ENCODE measurements around the gene KRT36. TPM values are rescaled to one million over a fixed set of nuclear protein-coding genes. Genes with fewer than 3 reads are reported as not detected.
A peak's percentile ranks its signal among the peaks of the same experiment; 100 is the strongest.

Gene KRT36
- total RNA-seq, 1 donor from 2014 or later: not detected

GRCh38 chr17:41480581-41480980, 9.1 kb downstream of the KRT36 start:
- no peak for FAIRE-seq

GRCh38 chr17:41480136-41480535, 9.6 kb downstream of the KRT36 start:
- no peak for FAIRE-seq
- no peak for DNase-seq (ENCODE audit: low spot score in 2 of 2)

More at GRCh38 chr17:41480581-41480980, 9.1 kb downstream of the KRT36 start:
- no peak for DNase-seq (ENCODE audit: low spot score in 2 of 2)

DNA sequence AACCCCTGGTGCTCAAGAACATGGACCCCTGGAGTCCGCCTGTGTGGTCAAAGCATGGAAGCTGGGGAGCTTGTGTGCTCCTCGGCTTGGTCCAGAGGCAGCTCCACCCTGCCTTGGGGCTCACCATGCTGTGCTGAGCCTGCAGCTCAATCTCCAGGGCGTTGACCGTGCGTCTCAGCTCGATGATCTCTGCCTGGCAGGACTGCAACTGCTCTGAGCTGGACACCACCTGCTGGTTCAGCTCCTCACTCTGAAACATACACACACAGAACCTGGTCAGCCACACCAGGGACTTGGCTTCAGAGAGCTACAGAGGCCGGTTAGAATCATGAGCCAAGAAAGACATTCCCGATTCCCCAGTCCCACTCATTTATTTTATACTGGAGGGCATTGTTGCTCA, 11.5 kb downstream of the KRT36 start:
- FAIRE-seq (no peak), DNase-seq (ENCODE audit: low spot score in 2 of 2) (no peak)

- FAIRE-seq: no peak
- no peak for DNase-seq (ENCODE audit: low spot score in 2 of 2)
Measured at GRCh38 chr17:41476866-41477815, 12.6 kb downstream of the KRT36 start.

GRCh38 chr17:41475421-41475820, 14.3 kb downstream of the KRT36 start:
- no peak for FAIRE-seq
- no peak for DNase-seq (ENCODE audit: low spot score in 2 of 2)

- FAIRE-seq (no peak), DNase-seq (ENCODE audit: low spot score in 2 of 2) (no peak)
Measured at GRCh38 chr17:41474863-41475262, 14.8 kb downstream of the KRT36 start.

- DNase-seq (ENCODE audit: low spot score in 2 of 2) (no peak), FAIRE-seq (no peak)
Measured at GRCh38 chr17:41468346-41468745, 21.4 kb downstream of the KRT36 start.

- DNase-seq (ENCODE audit: low spot score in 2 of 2): no peak
Measured at GRCh38 chr17:41467561-41467960, 22.1 kb downstream of the KRT36 start.

DNA sequence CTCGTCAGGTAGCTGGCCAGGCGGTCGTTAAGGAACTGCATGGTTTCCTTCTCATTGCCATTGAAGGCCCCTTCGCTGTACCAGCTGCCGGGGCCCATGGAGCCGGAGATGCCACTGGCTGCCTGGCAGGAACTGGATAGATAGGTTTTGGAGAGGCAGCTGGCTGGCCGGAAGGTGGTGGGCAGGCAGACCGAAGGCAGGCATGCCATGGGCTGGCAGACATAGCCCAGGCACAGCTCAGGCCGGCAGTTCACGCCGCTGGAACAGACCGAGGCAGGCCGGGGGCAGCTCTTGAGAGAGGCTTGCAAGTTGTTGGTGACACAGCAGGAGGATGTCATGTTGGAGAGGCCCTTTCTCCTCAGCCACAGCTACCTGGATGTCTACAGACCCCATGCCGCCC, 22.7 kb downstream of the KRT36 start, which contains the start of gene KRT32:
Gene KRT32 (minus strand): TSS at position 399 of the 400 bp plus-strand sequence. CDS start 61 bp downstream, at position 338.
- DNase-seq (ENCODE audit: low spot score in 2 of 2) (no peak), FAIRE-seq (no peak)

More at GRCh38 chr17:41467561-41467960, 22.1 kb downstream of the KRT36 start:
- FAIRE-seq: no peak

GRCh38 chr17:41464682-41465081, 25.0 kb downstream of the KRT36 start:
- DNase-seq (ENCODE audit: low spot score in 2 of 2): peak in 1 of 2 donors; percentile 52
- FAIRE-seq: no peak

GRCh38 chr17:41464173-41464572, 25.5 kb downstream of the KRT36 start:
- FAIRE-seq (no peak), DNase-seq (ENCODE audit: low spot score in 2 of 2) (no peak)

DNA sequence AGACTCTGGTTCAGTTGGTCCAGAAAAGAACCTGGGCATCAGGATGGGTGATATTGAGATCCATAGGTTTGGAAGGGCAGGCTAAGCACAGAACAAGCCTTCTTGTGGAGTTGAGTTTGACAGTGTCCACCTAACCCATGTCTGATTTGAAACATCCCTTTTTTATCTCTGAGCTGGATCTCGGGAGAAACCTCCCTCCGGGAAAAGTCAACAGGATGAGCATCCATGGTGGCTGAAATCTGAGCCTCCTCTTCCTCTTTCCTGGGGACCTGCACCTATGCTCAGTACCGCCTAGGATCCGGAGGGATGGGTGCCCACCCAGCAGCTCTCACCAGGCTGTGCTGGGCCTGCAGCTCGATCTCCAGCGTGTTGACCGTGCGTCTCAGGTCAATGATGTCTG, 26.0 kb downstream of the KRT36 start:
- no peak for FAIRE-seq
- DNase-seq (ENCODE audit: low spot score in 2 of 2): no peak

DNA sequence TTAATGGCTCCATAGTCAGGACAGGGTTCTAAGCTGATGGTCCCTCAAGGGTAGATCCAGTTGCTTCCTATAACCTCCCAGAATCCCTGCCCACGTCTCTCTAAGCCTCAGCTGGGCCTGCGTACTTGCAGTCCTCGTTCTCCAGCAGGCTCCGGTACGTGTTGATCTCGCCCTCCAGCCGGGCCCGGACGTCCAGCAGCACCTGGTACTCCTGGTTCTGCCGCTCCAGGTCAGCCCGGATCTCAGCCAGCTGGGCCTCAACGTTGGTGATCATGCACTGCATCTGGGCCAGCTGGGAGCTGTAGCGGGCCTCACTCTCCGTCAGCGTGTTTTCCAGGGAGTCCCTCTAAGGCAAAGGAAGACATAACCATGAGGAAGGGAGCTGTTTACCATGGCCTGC, 27.0 kb downstream of the KRT36 start:
- DNase-seq (ENCODE audit: low spot score in 2 of 2): no peak

DNA sequence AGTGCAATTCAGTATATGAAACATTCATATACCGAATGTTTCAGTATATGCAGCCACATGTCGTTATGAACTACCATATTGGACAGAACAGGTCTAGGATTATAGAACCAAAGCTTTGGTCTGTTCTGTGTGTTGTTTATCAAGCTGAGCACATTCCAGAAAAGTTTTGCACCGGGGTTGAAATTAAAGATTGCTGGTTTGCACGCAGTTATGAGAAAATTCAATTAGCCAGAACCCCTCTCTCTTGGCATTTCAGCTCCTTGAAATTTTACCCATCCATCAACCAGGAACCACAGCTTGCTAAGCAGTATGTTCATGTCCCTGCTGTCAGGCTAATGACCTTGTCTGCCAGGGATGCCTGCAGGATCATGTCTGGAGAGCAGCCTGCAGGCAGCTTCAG, 32.0 kb downstream of the KRT36 start:
- no peak for FAIRE-seq

More for the DNA sequence above, 27.0 kb downstream of the KRT36 start:
- FAIRE-seq: no peak

DNA sequence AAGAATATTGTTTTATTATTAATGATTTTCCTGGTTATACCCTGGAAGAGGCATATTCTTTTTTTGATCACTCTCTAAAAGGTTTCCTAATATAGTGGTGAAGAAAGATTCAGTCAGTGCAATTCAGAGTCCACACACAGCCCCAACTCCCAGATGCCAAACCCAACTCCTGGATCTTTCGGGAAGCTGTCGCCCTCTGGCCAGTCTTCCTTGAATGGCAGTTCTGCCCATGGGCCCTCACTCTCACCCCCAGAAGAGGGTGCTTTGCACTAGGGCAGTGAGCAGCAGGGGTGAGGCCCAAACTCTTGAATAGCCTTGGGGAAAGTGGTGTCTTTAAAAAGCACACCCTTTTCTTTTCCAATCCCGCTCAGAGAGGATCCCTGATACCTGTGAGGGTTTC, 33.5 kb downstream of the KRT36 start:
- FAIRE-seq (no peak), DNase-seq (ENCODE audit: low spot score in 2 of 2) (no peak)

More for the DNA sequence above, 32.0 kb downstream of the KRT36 start:
- DNase-seq (ENCODE audit: low spot score in 2 of 2): no peak

DNA sequence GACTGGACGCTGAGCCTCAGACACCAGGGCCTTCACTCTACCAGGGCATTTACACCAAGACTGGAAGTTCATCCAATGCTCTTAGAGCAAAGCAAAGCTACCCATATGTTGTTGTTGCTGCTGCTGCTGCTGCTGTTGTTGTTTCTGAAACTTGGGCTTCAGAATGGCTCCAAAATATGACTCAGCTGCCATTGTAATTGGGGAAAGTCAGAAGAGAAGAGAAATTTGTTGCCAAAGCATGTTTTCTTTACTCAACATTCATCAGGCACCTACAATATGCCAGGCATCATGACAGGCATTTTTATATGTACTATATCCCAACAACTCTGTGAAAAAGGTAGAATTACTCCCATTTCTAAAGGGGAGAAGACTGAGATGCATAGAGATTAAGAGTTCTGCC, 34.5 kb downstream of the KRT36 start:
- DNase-seq (ENCODE audit: low spot score in 2 of 2) (no peak), FAIRE-seq (no peak)

GRCh38 chr17:41453066-41453465, 36.6 kb downstream of the KRT36 start:
- no peak for FAIRE-seq

DNA sequence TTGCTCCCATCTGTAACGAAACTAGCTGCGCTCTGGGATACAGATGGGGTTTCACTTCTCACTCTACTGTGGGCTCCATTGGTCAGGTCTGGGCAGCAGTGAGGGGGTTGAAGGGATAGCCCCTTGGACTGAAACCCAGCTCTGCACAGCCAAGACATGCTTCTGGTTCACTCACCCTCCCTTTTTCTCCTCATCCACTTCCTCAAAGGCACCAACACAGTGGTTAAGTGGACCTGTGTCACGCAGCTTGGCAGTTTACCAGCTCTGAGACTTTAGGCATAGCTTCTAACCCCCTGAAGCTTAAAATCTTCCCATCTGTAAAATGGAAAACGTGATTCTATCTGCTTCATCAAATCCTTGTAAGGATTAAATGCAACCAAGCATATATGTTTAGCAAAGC, 37.4 kb downstream of the KRT36 start:
- FAIRE-seq: no peak

More at GRCh38 chr17:41453066-41453465, 36.6 kb downstream of the KRT36 start:
- no peak for DNase-seq (ENCODE audit: low spot score in 2 of 2)

DNA sequence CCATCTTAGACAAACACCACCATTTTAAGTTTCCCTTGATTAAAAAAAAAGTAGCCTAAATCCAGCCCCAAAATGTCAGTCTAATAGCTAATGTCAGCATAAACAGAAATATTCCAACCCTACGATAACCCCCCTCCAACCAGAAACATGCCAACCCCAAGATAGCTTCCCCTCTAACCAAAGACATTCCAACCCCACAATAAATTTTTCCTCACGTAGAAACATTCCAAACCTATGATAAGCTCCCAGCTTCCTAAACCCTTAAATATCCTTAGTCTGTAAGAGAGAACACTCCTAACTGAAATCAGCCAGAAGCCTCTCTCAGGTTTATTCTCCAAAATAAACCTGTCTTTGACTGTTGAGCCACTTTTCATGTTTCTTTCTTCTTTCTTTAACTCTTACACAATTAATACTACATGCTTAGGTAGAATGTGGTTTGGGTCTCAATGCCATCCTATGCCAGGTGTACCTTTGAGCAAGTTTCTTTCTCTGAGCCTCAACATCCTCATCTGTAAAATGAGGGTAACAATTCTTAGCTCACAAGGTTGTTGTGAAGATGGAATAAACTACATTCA, 38.5 kb downstream of the KRT36 start:
- no peak for FAIRE-seq

More for the DNA sequence above, 37.4 kb downstream of the KRT36 start:
- DNase-seq (ENCODE audit: low spot score in 2 of 2): no peak

GRCh38 chr17:41449008-41449407, 40.7 kb downstream of the KRT36 start:
- DNase-seq (ENCODE audit: low spot score in 2 of 2) (no peak), FAIRE-seq (no peak)

More for the DNA sequence above, 38.5 kb downstream of the KRT36 start:
- DNase-seq (ENCODE audit: low spot score in 2 of 2): no peak

DNA sequence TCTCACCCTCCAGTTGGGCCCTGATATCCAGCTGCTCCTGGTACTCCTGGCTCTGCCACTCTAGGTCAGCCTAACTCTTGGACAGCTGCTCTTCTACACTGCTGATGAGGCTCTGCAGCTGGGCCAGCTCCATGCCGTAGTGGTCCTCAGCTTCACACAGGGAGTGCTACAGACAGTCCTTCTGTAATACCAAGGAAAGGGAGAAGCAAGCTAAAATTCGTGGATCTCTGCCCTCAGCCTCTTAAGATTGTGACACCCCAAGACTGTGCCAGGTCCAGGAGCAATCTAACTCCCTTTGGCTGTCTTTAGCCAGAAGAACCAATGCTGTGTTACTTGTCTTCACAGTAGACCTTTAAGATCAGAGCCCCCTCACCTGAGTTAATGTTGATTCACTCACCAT, 41.2 kb downstream of the KRT36 start:
- no peak for FAIRE-seq
- no peak for DNase-seq (ENCODE audit: low spot score in 2 of 2)

Measured in frontal cortex (tissue), 4 donors.